ENCODE results near the gene C3orf20.

Gene C3orf20

GRCh38 chr3:14636496-14637087 lies 38.3 kb upstream of the C3orf20 start:
- H3K4me3 ChIP-seq (ENCODE audit: low read depth, low read length) = no peak overlapping the region
- DNase-seq (ENCODE audit: low read depth) = no peak
- TF ChIP-seq MAX (IDR thresholded peaks at IDR 0.05; ENCODE audit: low read depth, low read length) = no peak

- DNase-seq (ENCODE audit: low read depth) = no peak
- no peak for TF ChIP-seq MAX (IDR thresholded peaks at IDR 0.05; ENCODE audit: low read depth, low read length)
- TF ChIP-seq MYC (IDR thresholded peaks at IDR 0.05; ENCODE audit: low read depth, low read length) = no peak
- TF ChIP-seq POLR2A (IDR thresholded peaks at IDR 0.05; ENCODE audit: extremely low read depth, insufficient read length) = no peak
- TF ChIP-seq, protein P1, sequence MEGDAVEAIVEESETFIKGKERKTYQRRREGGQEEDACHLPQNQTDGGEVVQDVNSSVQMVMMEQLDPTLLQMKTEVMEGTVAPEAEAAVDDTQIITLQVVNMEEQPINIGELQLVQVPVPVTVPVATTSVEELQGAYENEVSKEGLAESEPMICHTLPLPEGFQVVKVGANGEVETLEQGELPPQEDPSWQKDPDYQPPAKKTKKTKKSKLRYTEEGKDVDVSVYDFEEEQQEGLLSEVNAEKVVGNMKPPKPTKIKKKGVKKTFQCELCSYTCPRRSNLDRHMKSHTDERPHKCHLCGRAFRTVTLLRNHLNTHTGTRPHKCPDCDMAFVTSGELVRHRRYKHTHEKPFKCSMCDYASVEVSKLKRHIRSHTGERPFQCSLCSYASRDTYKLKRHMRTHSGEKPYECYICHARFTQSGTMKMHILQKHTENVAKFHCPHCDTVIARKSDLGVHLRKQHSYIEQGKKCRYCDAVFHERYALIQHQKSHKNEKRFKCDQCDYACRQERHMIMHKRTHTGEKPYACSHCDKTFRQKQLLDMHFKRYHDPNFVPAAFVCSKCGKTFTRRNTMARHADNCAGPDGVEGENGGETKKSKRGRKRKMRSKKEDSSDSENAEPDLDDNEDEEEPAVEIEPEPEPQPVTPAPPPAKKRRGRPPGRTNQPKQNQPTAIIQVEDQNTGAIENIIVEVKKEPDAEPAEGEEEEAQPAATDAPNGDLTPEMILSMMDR (IDR thresholded peaks at IDR 0.05; ENCODE audit: low read depth, low read length) = no peak
- no peak overlapping the region for H3K4me3 ChIP-seq (ENCODE audit: low read depth, low read length)
Measured at GRCh38 chr3:14640157-14640562, 34.8 kb upstream of the C3orf20 start.

- H3K4me3 ChIP-seq (ENCODE audit: low read depth, low read length) = no peak overlapping the region
- DNase-seq (ENCODE audit: low read depth) = no peak
- TF ChIP-seq, protein P1 (IDR thresholded peaks at IDR 0.05; ENCODE audit: low read depth, low read length) = no peak
- TF ChIP-seq MYC (IDR thresholded peaks at IDR 0.05; ENCODE audit: low read depth, low read length) (no peak), POLR2A (IDR thresholded peaks at IDR 0.05; ENCODE audit: extremely low read depth, insufficient read length) (no peak), MAX (IDR thresholded peaks at IDR 0.05; ENCODE audit: low read depth, low read length) (no peak)
Measured at GRCh38 chr3:14640734-14641133, 34.2 kb upstream of the C3orf20 start.

DNA sequence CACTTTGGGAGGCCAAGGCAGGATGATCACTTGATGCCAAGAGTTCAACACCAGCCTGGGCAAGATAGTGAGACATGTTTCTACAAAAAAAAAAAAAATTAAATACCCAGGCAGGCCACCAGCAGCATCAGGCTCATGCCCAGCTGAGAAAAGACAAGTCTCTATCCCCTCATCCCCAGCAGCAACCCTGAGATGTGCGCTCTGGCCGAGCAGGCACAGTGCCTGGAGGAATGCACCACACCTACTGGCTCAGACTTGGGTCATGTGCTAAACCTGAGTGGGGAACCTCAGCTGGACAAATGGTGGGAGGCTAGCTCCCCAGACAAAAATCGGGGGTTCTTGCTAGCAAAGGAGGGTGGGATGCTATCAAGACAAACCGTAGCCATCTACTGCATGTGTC lies 33.6 kb upstream of the C3orf20 start:
- DNase-seq (ENCODE audit: low read depth) = no peak
- no peak overlapping the region for H3K4me3 ChIP-seq (ENCODE audit: low read depth, low read length)
- TF ChIP-seq MYC (IDR thresholded peaks at IDR 0.05; ENCODE audit: low read depth, low read length) = no peak

- no peak for DNase-seq (ENCODE audit: low read depth)
- TF ChIP-seq, protein P1 (IDR thresholded peaks at IDR 0.05; ENCODE audit: low read depth, low read length) = no peak
- TF ChIP-seq POLR2A (IDR thresholded peaks at IDR 0.05; ENCODE audit: extremely low read depth, insufficient read length) = no peak
- no peak for TF ChIP-seq MAX (IDR thresholded peaks at IDR 0.05; ENCODE audit: low read depth, low read length)
- no peak for TF ChIP-seq MYC (IDR thresholded peaks at IDR 0.05; ENCODE audit: low read depth, low read length)
- peak overlapping the region; percentile 42 for H3K4me3 ChIP-seq (ENCODE audit: low read depth, low read length)
Measured at GRCh38 chr3:14645453-14645852, 29.5 kb upstream of the C3orf20 start.

DNA sequence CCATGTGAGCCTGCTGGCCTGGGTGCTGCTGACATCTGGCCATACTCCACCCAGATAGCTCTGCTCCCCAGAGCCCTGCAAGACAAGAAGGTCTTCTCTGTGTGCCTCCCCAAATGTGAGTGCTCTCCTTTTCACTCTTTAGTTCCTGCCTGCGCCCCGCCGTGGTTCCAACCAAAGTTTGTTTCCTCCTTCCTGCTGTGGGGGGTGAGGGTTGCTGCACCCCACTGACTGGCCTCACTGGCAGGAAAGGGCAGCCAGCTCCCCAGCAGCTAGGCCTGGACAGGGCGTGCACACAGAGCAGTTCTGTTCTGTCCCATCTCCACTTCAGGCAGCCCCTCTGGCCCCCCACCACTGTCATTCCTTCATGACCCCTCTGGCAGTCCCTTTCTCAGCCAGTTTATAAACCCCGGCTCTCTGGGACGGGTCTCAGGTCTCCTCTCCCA lies 28.8 kb upstream of the C3orf20 start:
- no peak for TF ChIP-seq POLR2A (IDR thresholded peaks at IDR 0.05; ENCODE audit: extremely low read depth, insufficient read length)
- TF ChIP-seq MYC (IDR thresholded peaks at IDR 0.05; ENCODE audit: low read depth, low read length) = no peak
- TF ChIP-seq, protein P1 (IDR thresholded peaks at IDR 0.05; ENCODE audit: low read depth, low read length) = no peak
- TF ChIP-seq MAX (IDR thresholded peaks at IDR 0.05; ENCODE audit: low read depth, low read length) = no peak
- peak; percentile 71 for DNase-seq (ENCODE audit: low read depth)
- peak overlapping the region; percentile 42 for H3K4me3 ChIP-seq (ENCODE audit: low read depth, low read length)
